ENCODE results near the gene OR51B5.
"Not testable (repeated sequence)": the region's sequence is repeated elsewhere in the genome, so short reads cannot be mapped to it uniquely, and the experiment has no call there.

The OR51B5 gene

GRCh38 chr11:5303626-5304025, 39.7 kb downstream of the OR51B5 start:
- DNase-seq (ENCODE audit: low read depth): no peak
- no peak for TF ChIP-seq CTCF (IDR thresholded peaks at IDR 0.05; ENCODE audit: control insufficient read depth, insufficient read depth, low read depth, low read length, missing control alignments)
- H3K4me3 ChIP-seq (ENCODE audit: control insufficient read depth, low read depth, low read length): no peak overlapping the region

DNA sequence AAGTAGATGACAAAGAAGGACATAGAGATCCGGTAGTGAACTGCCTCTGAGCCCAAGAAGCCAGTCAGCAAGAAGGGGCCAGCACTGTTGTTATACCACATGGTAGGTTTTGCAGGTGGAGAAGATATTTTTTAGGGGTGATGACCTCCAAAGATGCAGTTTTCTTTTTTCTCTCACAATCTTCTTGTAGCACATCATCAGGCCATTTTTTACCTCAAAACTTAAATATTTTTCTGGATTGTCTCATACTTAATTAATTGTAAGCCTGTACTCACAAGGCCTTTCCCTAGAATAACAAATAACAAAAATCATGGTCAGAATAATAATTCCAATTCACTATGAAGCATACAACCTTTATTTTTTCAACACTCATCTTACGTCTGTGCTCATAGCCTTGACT, 41.5 kb downstream of the OR51B5 start, which contains the start of gene OR51B4:
OR51B4 (minus strand) TSS at position 101 of the 400 bp plus-strand sequence; CDS start at position 101, 0 bp downstream.
- DNase-seq (ENCODE audit: low read depth): no peak
- H3K4me3 ChIP-seq (ENCODE audit: control insufficient read depth, low read depth, low read length): no peak within 1 kb of the TSS
- no peak for TF ChIP-seq CTCF (IDR thresholded peaks at IDR 0.05; ENCODE audit: control insufficient read depth, insufficient read depth, low read depth, low read length, missing control alignments)

DNA sequence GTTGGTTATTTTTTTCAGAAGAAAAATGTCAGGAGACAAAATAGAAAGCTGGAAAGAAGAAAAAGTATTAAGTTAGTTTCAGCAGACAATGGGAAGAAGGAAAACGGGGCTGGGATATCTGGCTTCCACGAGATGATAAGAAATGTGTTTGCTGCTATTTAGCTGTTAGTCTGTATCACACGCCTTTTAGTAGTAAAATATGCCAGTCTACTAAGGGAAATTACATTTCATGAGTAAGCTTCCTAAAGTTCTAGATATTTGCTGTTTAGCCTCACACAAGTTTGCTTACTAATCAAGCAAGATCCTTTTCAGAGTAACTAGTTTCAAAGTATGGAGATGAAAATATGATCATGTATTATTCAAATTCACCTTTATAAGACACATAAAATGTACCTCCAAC, 43.1 kb downstream of the OR51B5 start:
- H3K4me3 ChIP-seq (ENCODE audit: control insufficient read depth, low read depth, low read length): no peak overlapping the region
- TF ChIP-seq CTCF (IDR thresholded peaks at IDR 0.05; ENCODE audit: control insufficient read depth, insufficient read depth, low read depth, low read length, missing control alignments): no peak
- DNase-seq (ENCODE audit: low read depth): no peak

GRCh38 chr11:5298451-5298850, 44.9 kb downstream of the OR51B5 start:
- DNase-seq (ENCODE audit: low read depth): no peak
- H3K4me3 ChIP-seq (ENCODE audit: control insufficient read depth, low read depth, low read length): no peak overlapping the region
- TF ChIP-seq CTCF (IDR thresholded peaks at IDR 0.05; ENCODE audit: control insufficient read depth, insufficient read depth, low read depth, low read length, missing control alignments): no peak

DNA sequence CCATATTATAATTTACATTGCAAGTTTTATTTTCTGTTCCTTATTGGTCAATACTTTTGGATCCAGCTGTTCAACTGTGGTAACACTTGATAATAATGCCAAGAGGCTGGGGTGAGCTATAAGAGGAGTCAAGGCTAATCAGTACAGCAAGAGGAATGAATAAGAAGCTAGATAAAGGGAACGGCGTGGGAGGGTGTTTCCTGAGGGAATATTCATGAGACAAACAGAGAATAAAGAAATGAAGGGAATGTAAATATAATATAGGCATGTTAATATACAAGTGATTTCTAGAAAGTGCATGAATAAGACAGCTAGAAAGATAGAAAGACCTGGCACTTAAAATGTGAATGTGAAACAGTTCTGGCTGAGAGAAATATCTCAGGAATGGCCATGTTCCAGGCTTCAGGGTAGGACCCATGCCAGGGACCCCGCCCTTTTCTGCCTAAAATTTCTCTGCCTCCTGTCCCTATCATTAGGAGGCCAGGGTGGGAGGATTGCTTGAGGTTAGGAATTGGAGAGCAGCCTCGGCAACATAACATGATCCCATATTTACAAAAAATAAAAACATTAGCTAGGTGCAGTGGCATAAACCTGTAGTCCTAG, 45.5 kb downstream of the OR51B5 start:
- no peak for TF ChIP-seq CTCF (IDR thresholded peaks at IDR 0.05; ENCODE audit: control insufficient read depth, insufficient read depth, low read depth, low read length, missing control alignments)
- no peak overlapping the region for H3K4me3 ChIP-seq (ENCODE audit: control insufficient read depth, low read depth, low read length)
- no peak for DNase-seq (ENCODE audit: low read depth)

GRCh38 chr11:5294342-5294995, 48.9 kb downstream of the OR51B5 start:
- not testable (repeated sequence) for DNase-seq (ENCODE audit: low read depth); H3K4me3 ChIP-seq (ENCODE audit: control insufficient read depth, low read depth, low read length)

DNA sequence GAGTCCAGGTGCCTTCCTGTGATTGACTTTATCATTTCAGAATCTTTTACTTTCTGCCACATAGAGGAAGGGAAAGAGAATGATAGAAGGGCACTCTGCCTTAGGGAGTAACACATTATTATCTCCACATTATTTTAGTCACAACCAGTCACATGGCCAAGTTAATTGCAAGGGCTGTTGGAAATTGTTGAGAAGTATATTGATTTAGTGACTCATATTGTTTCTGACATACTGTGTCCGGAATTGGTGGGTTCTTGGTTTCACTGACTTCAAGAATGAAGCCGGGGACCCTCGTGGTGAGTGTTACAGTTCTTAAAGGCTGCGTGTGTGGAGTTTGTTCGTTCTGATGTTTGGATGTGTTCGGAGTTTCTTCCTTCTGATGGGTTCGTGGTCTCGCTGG, 50.3 kb downstream of the OR51B5 start:
- TF ChIP-seq CTCF (IDR thresholded peaks at IDR 0.05; ENCODE audit: control insufficient read depth, insufficient read depth, low read depth, low read length, missing control alignments): no peak
- no peak for DNase-seq (ENCODE audit: low read depth)
- H3K4me3 ChIP-seq (ENCODE audit: control insufficient read depth, low read depth, low read length): no peak overlapping the region
